HuH-7 (cell line): Measurements from ENCODE around the gene ESYT3.

Experiments used
- DNase-seq: peaks from one replicate; pipeline ENCODE4 v3.0.0; 2011; ENCODE audit warnings: low spot score

ESYT3 gene

GRCh38 chr3:138434276-138434874 is at the start of gene ESYT3:
TSS of gene ESYT3 (plus strand) at chr3:138434616. CDS start at chr3:138434799, 183 bp downstream.
- no peak for DNase-seq

GRCh38 chr3:138384976-138385375 is 49.4 kb upstream of the ESYT3 start:
- no peak for DNase-seq

- no peak for DNase-seq
Measured at GRCh38 chr3:138389144-138389601, 45.2 kb upstream of the ESYT3 start.

GRCh38 chr3:138389841-138390581 is 44.4 kb upstream of the ESYT3 start:
- DNase-seq: no peak

GRCh38 chr3:138390582-138390932 is 43.9 kb upstream of the ESYT3 start:
- no peak for DNase-seq

- no peak for DNase-seq
Measured at GRCh38 chr3:138394156-138394555, 40.3 kb upstream of the ESYT3 start.

GRCh38 chr3:138394686-138395085 is 39.7 kb upstream of the ESYT3 start:
- no peak for DNase-seq

GRCh38 chr3:138395865-138396751 is 38.3 kb upstream of the ESYT3 start:
- no peak for DNase-seq

- DNase-seq: no peak
Measured at GRCh38 chr3:138396752-138397410, 37.5 kb upstream of the ESYT3 start.

GRCh38 chr3:138397983-138398382 is 36.4 kb upstream of the ESYT3 start:
- no peak for DNase-seq

- no peak for DNase-seq
Measured at GRCh38 chr3:138398791-138399575, 35.4 kb upstream of the ESYT3 start.

- DNase-seq: no peak
Measured at GRCh38 chr3:138399766-138400165, 34.6 kb upstream of the ESYT3 start.

GRCh38 chr3:138400651-138401070 is 33.8 kb upstream of the ESYT3 start:
- no peak for DNase-seq

GRCh38 chr3:138401834-138402233 is 32.6 kb upstream of the ESYT3 start:
- no peak for DNase-seq

- no peak for DNase-seq
Measured at GRCh38 chr3:138404121-138404520, 30.3 kb upstream of the ESYT3 start.

- no peak for DNase-seq
Measured at GRCh38 chr3:138405001-138405400, 29.4 kb upstream of the ESYT3 start.

- DNase-seq: no peak
Measured at GRCh38 chr3:138405486-138405885, 28.9 kb upstream of the ESYT3 start.

GRCh38 chr3:138406606-138407005 is 27.8 kb upstream of the ESYT3 start:
- DNase-seq: no peak

GRCh38 chr3:138407236-138407907 is 27.0 kb upstream of the ESYT3 start:
- no peak for DNase-seq

- DNase-seq: no peak
Measured at GRCh38 chr3:138408751-138409570, 25.5 kb upstream of the ESYT3 start.
